ENCODE measurements around the gene F13B.
"Not testable (repeated sequence)": the region's sequence is repeated elsewhere in the genome, so short reads cannot be mapped to it uniquely, and the experiment has no call there.

Gene F13B

GRCh38 chr1:197062692-197063091, 4.4 kb downstream of the F13B start:
- Histone ChIP-seq H3K9ac (ENCODE audit: low read depth in 1 of 2, low read length in 2 of 2) (no peak overlapping the region), H3K27me3 (ENCODE audit: control insufficient read depth in 1 of 2, insufficient read depth in 2 of 2, low read length in 2 of 2) (no peaks in the 10 kb centered on the region), H3K27ac (ENCODE audit: low read depth, low read length) (no peak overlapping the region), H3K4me1 (ENCODE audit: control insufficient read depth in 1 of 2, insufficient read depth in 2 of 2, low read length in 2 of 2) (peaks cover 0 to 1% of the 10 kb centered on the region in 2 donors), H3K9me3 (ENCODE audit: control insufficient read depth in 1 of 2, low read length in 2 of 2) (no peaks in the 10 kb centered on the region), H3K4me3 (ENCODE audit: low read depth in 1 of 2, low read length in 2 of 2) (no peak overlapping the region), H3K36me3 (ENCODE audit: control insufficient read depth in 1 of 2, insufficient read depth in 2 of 2, low read length in 2 of 2) (no peaks in the 10 kb centered on the region)

GRCh38 chr1:197049100-197049499, 18.0 kb downstream of the F13B start:
- Histone ChIP-seq H3K27me3 (ENCODE audit: control insufficient read depth in 1 of 2, insufficient read depth in 2 of 2, low read length in 2 of 2) (no peaks in the 10 kb centered on the region), H3K27ac (ENCODE audit: low read depth, low read length) (no peak overlapping the region), H3K4me3 (ENCODE audit: low read depth in 1 of 2, low read length in 2 of 2) (no peak overlapping the region), H3K9ac (ENCODE audit: low read depth in 1 of 2, low read length in 2 of 2) (no peak overlapping the region), H3K36me3 (ENCODE audit: control insufficient read depth in 1 of 2, insufficient read depth in 2 of 2, low read length in 2 of 2) (no peaks in the 10 kb centered on the region), H3K4me1 (ENCODE audit: control insufficient read depth in 1 of 2, insufficient read depth in 2 of 2, low read length in 2 of 2) (no peaks in the 10 kb centered on the region), H3K9me3 (ENCODE audit: control insufficient read depth in 1 of 2, low read length in 2 of 2) (no peaks in the 10 kb centered on the region)

GRCh38 chr1:197042676-197043341, 24.3 kb downstream of the F13B start:
- no peaks in the 10 kb centered on the region for H3K27me3 ChIP-seq (ENCODE audit: control insufficient read depth in 1 of 2, insufficient read depth in 2 of 2, low read length in 2 of 2)

GRCh38 chr1:197041486-197042353, 25.3 kb downstream of the F13B start:
- Histone ChIP-seq H3K36me3 (ENCODE audit: control insufficient read depth in 1 of 2, insufficient read depth in 2 of 2, low read length in 2 of 2) (no peaks in the 10 kb centered on the region), H3K4me1 (ENCODE audit: control insufficient read depth in 1 of 2, insufficient read depth in 2 of 2, low read length in 2 of 2) (no peaks in the 10 kb centered on the region), H3K4me3 (ENCODE audit: low read depth in 1 of 2, low read length in 2 of 2) (no peak overlapping the region), H3K9ac (ENCODE audit: low read depth in 1 of 2, low read length in 2 of 2) (no peak overlapping the region), H3K27me3 (ENCODE audit: control insufficient read depth in 1 of 2, insufficient read depth in 2 of 2, low read length in 2 of 2) (no peaks in the 10 kb centered on the region), H3K27ac (ENCODE audit: low read depth, low read length) (no peak overlapping the region), H3K9me3 (ENCODE audit: control insufficient read depth in 1 of 2, low read length in 2 of 2) (no peaks in the 10 kb centered on the region)

More at GRCh38 chr1:197042676-197043341, 24.3 kb downstream of the F13B start:
- Histone ChIP-seq H3K27ac (ENCODE audit: low read depth, low read length) (no peak overlapping the region), H3K4me1 (ENCODE audit: control insufficient read depth in 1 of 2, insufficient read depth in 2 of 2, low read length in 2 of 2) (no peaks in the 10 kb centered on the region), H3K9ac (ENCODE audit: low read depth in 1 of 2, low read length in 2 of 2) (no peak overlapping the region), H3K4me3 (ENCODE audit: low read depth in 1 of 2, low read length in 2 of 2) (no peak overlapping the region), H3K36me3 (ENCODE audit: control insufficient read depth in 1 of 2, insufficient read depth in 2 of 2, low read length in 2 of 2) (no peaks in the 10 kb centered on the region), H3K9me3 (ENCODE audit: control insufficient read depth in 1 of 2, low read length in 2 of 2) (no peaks in the 10 kb centered on the region)

GRCh38 chr1:197036861-197037260, 30.2 kb downstream of the F13B start:
- Histone ChIP-seq H3K4me1 (ENCODE audit: control insufficient read depth in 1 of 2, insufficient read depth in 2 of 2, low read length in 2 of 2) (no peaks in the 10 kb centered on the region), H3K9ac (ENCODE audit: low read depth in 1 of 2, low read length in 2 of 2) (no peak overlapping the region), H3K27me3 (ENCODE audit: control insufficient read depth in 1 of 2, insufficient read depth in 2 of 2, low read length in 2 of 2) (no peaks in the 10 kb centered on the region), H3K9me3 (ENCODE audit: control insufficient read depth in 1 of 2, low read length in 2 of 2) (no peaks in the 10 kb centered on the region), H3K4me3 (ENCODE audit: low read depth in 1 of 2, low read length in 2 of 2) (no peak overlapping the region), H3K27ac (ENCODE audit: low read depth, low read length) (no peak overlapping the region), H3K36me3 (ENCODE audit: control insufficient read depth in 1 of 2, insufficient read depth in 2 of 2, low read length in 2 of 2) (no peaks in the 10 kb centered on the region)

GRCh38 chr1:197034631-197035339, 32.3 kb downstream of the F13B start:
- not testable (repeated sequence) for H3K9me3 ChIP-seq (ENCODE audit: control insufficient read depth in 1 of 2, low read length in 2 of 2); H3K9ac ChIP-seq (ENCODE audit: low read depth in 1 of 2, low read length in 2 of 2); H3K27ac ChIP-seq (ENCODE audit: low read depth, low read length); H3K36me3 ChIP-seq (ENCODE audit: control insufficient read depth in 1 of 2, insufficient read depth in 2 of 2, low read length in 2 of 2); H3K4me1 ChIP-seq (ENCODE audit: control insufficient read depth in 1 of 2, insufficient read depth in 2 of 2, low read length in 2 of 2); H3K27me3 ChIP-seq (ENCODE audit: control insufficient read depth in 1 of 2, insufficient read depth in 2 of 2, low read length in 2 of 2); H3K4me3 ChIP-seq (ENCODE audit: low read depth in 1 of 2, low read length in 2 of 2)

- H3K4me3 ChIP-seq (ENCODE audit: low read depth in 1 of 2, low read length in 2 of 2), result no peak overlapping the region
- H3K27me3 ChIP-seq (ENCODE audit: control insufficient read depth in 1 of 2, insufficient read depth in 2 of 2, low read length in 2 of 2), result no peaks in the 10 kb centered on the region
- H3K9ac ChIP-seq (ENCODE audit: low read depth in 1 of 2, low read length in 2 of 2), result no peak overlapping the region
- no peaks in the 10 kb centered on the region for H3K9me3 ChIP-seq (ENCODE audit: control insufficient read depth in 1 of 2, low read length in 2 of 2)
- H3K27ac ChIP-seq (ENCODE audit: low read depth, low read length), result no peak overlapping the region
- H3K36me3 ChIP-seq (ENCODE audit: control insufficient read depth in 1 of 2, insufficient read depth in 2 of 2, low read length in 2 of 2), result no peaks in the 10 kb centered on the region
- no peaks in the 10 kb centered on the region for H3K4me1 ChIP-seq (ENCODE audit: control insufficient read depth in 1 of 2, insufficient read depth in 2 of 2, low read length in 2 of 2)
Measured at GRCh38 chr1:197029749-197030148, 37.3 kb downstream of the F13B start.

GRCh38 chr1:197027359-197027758, 39.7 kb downstream of the F13B start:
- Histone ChIP-seq H3K27me3 (ENCODE audit: control insufficient read depth in 1 of 2, insufficient read depth in 2 of 2, low read length in 2 of 2) (no peaks in the 10 kb centered on the region), H3K9me3 (ENCODE audit: control insufficient read depth in 1 of 2, low read length in 2 of 2) (no peaks in the 10 kb centered on the region), H3K4me3 (ENCODE audit: low read depth in 1 of 2, low read length in 2 of 2) (no peak overlapping the region), H3K9ac (ENCODE audit: low read depth in 1 of 2, low read length in 2 of 2) (no peak overlapping the region), H3K4me1 (ENCODE audit: control insufficient read depth in 1 of 2, insufficient read depth in 2 of 2, low read length in 2 of 2) (no peaks in the 10 kb centered on the region), H3K27ac (ENCODE audit: low read depth, low read length) (no peak overlapping the region), H3K36me3 (ENCODE audit: control insufficient read depth in 1 of 2, insufficient read depth in 2 of 2, low read length in 2 of 2) (no peaks in the 10 kb centered on the region)

- H3K4me1 ChIP-seq (ENCODE audit: control insufficient read depth in 1 of 2, insufficient read depth in 2 of 2, low read length in 2 of 2), result no peaks in the 10 kb centered on the region
- no peak overlapping the region for H3K9ac ChIP-seq (ENCODE audit: low read depth in 1 of 2, low read length in 2 of 2)
- H3K36me3 ChIP-seq (ENCODE audit: control insufficient read depth in 1 of 2, insufficient read depth in 2 of 2, low read length in 2 of 2), result no peaks in the 10 kb centered on the region
- no peaks in the 10 kb centered on the region for H3K27me3 ChIP-seq (ENCODE audit: control insufficient read depth in 1 of 2, insufficient read depth in 2 of 2, low read length in 2 of 2)
- no peaks in the 10 kb centered on the region for H3K9me3 ChIP-seq (ENCODE audit: control insufficient read depth in 1 of 2, low read length in 2 of 2)
- H3K4me3 ChIP-seq (ENCODE audit: low read depth in 1 of 2, low read length in 2 of 2), result no peak overlapping the region
- H3K27ac ChIP-seq (ENCODE audit: low read depth, low read length), result no peak overlapping the region
Measured at GRCh38 chr1:197024460-197024859, 42.6 kb downstream of the F13B start.

GRCh38 chr1:197021716-197022115, 45.3 kb downstream of the F13B start:
- no peak overlapping the region for H3K27ac ChIP-seq (ENCODE audit: low read depth, low read length)
- H3K9ac ChIP-seq (ENCODE audit: low read depth in 1 of 2, low read length in 2 of 2), result no peak overlapping the region
- no peaks in the 10 kb centered on the region for H3K36me3 ChIP-seq (ENCODE audit: control insufficient read depth in 1 of 2, insufficient read depth in 2 of 2, low read length in 2 of 2)
- no peaks in the 10 kb centered on the region for H3K9me3 ChIP-seq (ENCODE audit: control insufficient read depth in 1 of 2, low read length in 2 of 2)
- no peaks in the 10 kb centered on the region for H3K4me1 ChIP-seq (ENCODE audit: control insufficient read depth in 1 of 2, insufficient read depth in 2 of 2, low read length in 2 of 2)
- H3K27me3 ChIP-seq (ENCODE audit: control insufficient read depth in 1 of 2, insufficient read depth in 2 of 2, low read length in 2 of 2), result no peaks in the 10 kb centered on the region
- no peak overlapping the region for H3K4me3 ChIP-seq (ENCODE audit: low read depth in 1 of 2, low read length in 2 of 2)

Measured in duodenal mucosa (tissue), 2 donors.